Esophagus mucosa (tissue), 1 donor: ENCODE measurements around the gene CCDC85B. TPM values are rescaled to one million over a fixed set of nuclear protein-coding genes. Genes with fewer than 3 reads are reported as not detected.

Experiments used
- ATAC-seq: fragments of 200-7000 bp; cut with Tn5 transposase; one replicate; pipeline ENCODE4 v1.9.1; 2020
- total RNA-seq: library from RNA; stranded (reverse); gene quantifications from one replicate; pipeline ENCODE4 v1.2.4, GENCODE V29; 2023
- donor health status: DM: yes; HTN: yes; CAD: no.

Gene CCDC85B
- total RNA-seq, 1 donor from 2014 or later, result 15.3 TPM

- ATAC-seq, result no peak
These were observed 20.7 kb upstream of the CCDC85B start for GRCh38 chr11:65869643-65870306.

- no peak for ATAC-seq
These were observed 20.2 kb upstream of the CCDC85B start for GRCh38 chr11:65870307-65870658.

GRCh38 chr11:65870706-65871681 is 19.5 kb upstream of the CCDC85B start:
- no peak for ATAC-seq

- ATAC-seq, result no peak
These were observed 18.5 kb upstream of the CCDC85B start for GRCh38 chr11:65871811-65872548.

- no peak for ATAC-seq
These were observed 17.7 kb upstream of the CCDC85B start, which contains the start of gene EFEMP2 for GRCh38 chr11:65872586-65873317. TSS of gene EFEMP2 (minus strand) at chr11:65872800. CDS start at chr11:65872354, 446 bp downstream.

GRCh38 chr11:65873318-65874156 is 16.9 kb upstream of the CCDC85B start:
- peak; percentile 92 for ATAC-seq

GRCh38 chr11:65879617-65880016 is 10.9 kb upstream of the CCDC85B start, which contains the start of gene CTSW:
TSS of gene CTSW (plus strand) at chr11:65879837. CDS start at chr11:65879855, 18 bp downstream.
- ATAC-seq, result peak; percentile 6

- no peak for ATAC-seq
These were observed 10.4 kb upstream of the CCDC85B start for GRCh38 chr11:65880027-65880426.

GRCh38 chr11:65880844-65881421 is 9.5 kb upstream of the CCDC85B start:
- ATAC-seq, result no peak

- no peak for ATAC-seq
These were observed 8.1 kb upstream of the CCDC85B start for GRCh38 chr11:65882120-65883057.

- ATAC-seq, result no peak
These were observed 7.3 kb upstream of the CCDC85B start for GRCh38 chr11:65883058-65883761.

- ATAC-seq, result no peak
These were observed 6.4 kb upstream of the CCDC85B start for GRCh38 chr11:65883786-65884715.

- peak; percentile 34 for ATAC-seq
These were observed 5.8 kb upstream of the CCDC85B start for GRCh38 chr11:65884716-65885092.

- no peak for ATAC-seq
These were observed 5.2 kb upstream of the CCDC85B start for GRCh38 chr11:65885231-65885630.

GRCh38 chr11:65885808-65886536 is 4.5 kb upstream of the CCDC85B start:
- ATAC-seq, result no peak

GRCh38 chr11:65886826-65887722 is 3.4 kb upstream of the CCDC85B start:
- no peak for ATAC-seq
